Lower leg skin (tissue), 3 donors: ENCODE measurements around the gene MYBPH.

Experiments
- CTCF ChIP-seq, 3 donors: fragments of 450-650 bp; IDR thresholded peaks; one replicate each; pipeline ENCODE4 v1.5.1; 2016; ENCODE audit warnings: antibody characterized with exemption in 3 of 3, mild to moderate bottlenecking in 3 of 3, moderate library complexity in 2 of 3
- POLR2A ChIP-seq, 2 donors: fragments of 450-650 bp; IDR thresholded peaks; one replicate each; pipeline ENCODE4 v1.6.1; 2016 to 2017; ENCODE audit warnings: antibody characterized with exemption in 2 of 2, mild to moderate bottlenecking in 1 of 2, moderate library complexity in 1 of 2

DNA sequence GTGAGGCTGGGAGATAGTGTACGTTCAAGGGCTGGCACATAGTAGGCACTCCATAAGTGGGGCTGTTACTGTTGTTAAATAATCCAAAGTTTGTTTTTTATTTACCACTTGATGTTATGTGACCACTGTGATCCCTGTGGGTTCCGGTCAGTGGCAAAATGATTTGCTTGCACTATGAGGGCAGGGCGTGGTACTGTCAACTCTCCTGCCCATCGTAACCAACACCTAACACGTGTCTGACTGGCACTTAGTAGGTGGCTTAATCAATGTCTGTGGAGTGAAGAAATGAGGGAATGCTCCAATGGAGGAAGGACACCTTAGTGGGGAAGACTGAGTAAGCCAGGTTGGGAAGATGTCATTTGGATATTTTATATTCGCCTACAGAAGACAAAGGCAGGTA, 33.5 kb downstream of the MYBPH start:
- no peak for TF ChIP-seq CTCF (IDR thresholded peaks at IDR 0.05)
- no peak for TF ChIP-seq POLR2A (IDR thresholded peaks at IDR 0.05)
